HL-60 (cell line): ENCODE data around the gene CENPP.

Experiments used
- DNase-seq, 2 experiments: peaks; one replicate each; pipeline ENCODE4 v3.0.0-alpha.2; 2010 to 2020; ENCODE audit warnings: low read depth in 1 of 2, low spot score in 1 of 2
- H3K27ac ChIP-seq: fragments of 250-450 bp; sonication (Bioruptor Pico); replicated peaks from 2 replicates; pipeline ENCODE4 v1.5.1; 2020; ENCODE audit warnings: mild to moderate bottlenecking, moderate library complexity
- H3K27me3 ChIP-seq: fragments of 250-450 bp; sonication (Bioruptor Pico); 2 replicates; pipeline ENCODE4 v1.5.1; 2021; ENCODE audit warnings: mild to moderate bottlenecking, moderate library complexity; ENCODE audit not compliant: insufficient read depth, poor library complexity, severe bottlenecking
- H3K4me3 ChIP-seq: replicated peaks from 2 replicates; pipeline ENCODE4 v1.5.1; 2011; ENCODE audit warnings: mild to moderate bottlenecking, control low read depth, low read length; ENCODE audit not compliant: insufficient read depth
- CTCF ChIP-seq: IDR thresholded peaks from one replicate; pipeline ENCODE4 v1.5.1; 2011; ENCODE audit warnings: low read length, control low read depth, inconsistent platforms; ENCODE audit not compliant: insufficient read depth
- GABPA ChIP-seq: IDR thresholded peaks from 2 replicates; pipeline ENCODE4 v1.6.1; 2012; ENCODE audit warnings: low read depth
- POLR2AphosphoS5 ChIP-seq: IDR thresholded peaks from 2 replicates; pipeline ENCODE4 v1.6.1; 2012; ENCODE audit warnings: low read depth
- REST ChIP-seq: IDR thresholded peaks from 2 replicates; pipeline ENCODE4 v1.6.1; 2012; ENCODE audit warnings: low read depth; ENCODE audit not compliant: insufficient replicate concordance
- SPI1 ChIP-seq: IDR thresholded peaks from 2 replicates; pipeline ENCODE4 v1.6.1; 2012; ENCODE audit warnings: low read depth, mild to moderate bottlenecking, borderline replicate concordance

Gene CENPP

GRCh38 chr9:92547356-92547755 lies 221.6 kb downstream of the CENPP start:
- H3K27me3 ChIP-seq = no peaks in the 10 kb centered on the region
- no peak for DNase-seq
- TF ChIP-seq GABPA (no peak), POLR2AphosphoS5 (no peak), SPI1 (no peak), REST (no peak), CTCF (no peak)
- H3K4me3 ChIP-seq = no peak overlapping the region
- no peak overlapping the region for H3K27ac ChIP-seq

- Histone ChIP-seq H3K27ac (no peak overlapping the region), H3K4me3 (no peak overlapping the region), H3K27me3 (no peaks in the 10 kb centered on the region)
- TF ChIP-seq CTCF (no peak), REST (no peak)
- DNase-seq = no peak
These were observed 225.0 kb downstream of the CENPP start for GRCh38 chr9:92550765-92551164.

GRCh38 chr9:92558612-92559374 lies 233.0 kb downstream of the CENPP start:
- no peak for TF ChIP-seq SPI1
- TF ChIP-seq CTCF = no peak
- TF ChIP-seq GABPA = no peak
- no peak for TF ChIP-seq POLR2AphosphoS5
- no peak for TF ChIP-seq REST
- no peak overlapping the region for H3K27ac ChIP-seq
- no peaks in the 10 kb centered on the region for H3K27me3 ChIP-seq
- H3K4me3 ChIP-seq = no peak overlapping the region
- no peak for DNase-seq
